ENCODE measurements around the gene HIGD1A. TPM values are rescaled to one million over a fixed set of nuclear protein-coding genes. Genes with fewer than 3 reads are reported as not detected.

Gene HIGD1A
- polyA plus RNA-seq, 1 donor (not counting 4 experiments of a cell fraction or from before 2014, with no cell fraction given): 443 TPM

GRCh38 chr3:42739401-42740158, 64.7 kb downstream of the HIGD1A start:
- Histone ChIP-seq H3K27ac (ENCODE audit: control insufficient read depth, insufficient read depth, low read length) (no peak overlapping the region), H4K20me1 (ENCODE audit: control insufficient read depth, extremely low read depth, insufficient read depth, low read length) (peaks cover 2% of the 10 kb centered on the region), H3K4me2 (ENCODE audit: control insufficient read depth, extremely low read depth, insufficient read depth, low read depth, low read length) (no peak overlapping the region), H3K79me2 (ENCODE audit: control insufficient read depth, insufficient read depth, low read length) (no peaks in the 10 kb centered on the region), H3K9me3 (ENCODE audit: control insufficient read depth, low read depth, low read length) (no peaks in the 10 kb centered on the region), H3K9me1 (ENCODE audit: control insufficient read depth, extremely low read depth, insufficient read depth, low read length) (no peaks in the 10 kb centered on the region), H2AFZ (ENCODE audit: control insufficient read depth, low read length) (no peak overlapping the region), H3K4me1 (ENCODE audit: control insufficient read depth, extremely low read depth, insufficient read depth, low read length) (no peaks in the 10 kb centered on the region), H3K4me3 (ENCODE audit: control insufficient read depth in 2 of 3, extremely low read depth in 1 of 3, insufficient read depth in 2 of 3, low read depth in 1 of 3, low read length in 3 of 3) (no peak overlapping the region), H3K36me3 (ENCODE audit: control insufficient read depth in 2 of 2, extremely low read depth in 1 of 2, insufficient read depth in 2 of 2, low read length in 2 of 2) (no peaks in the 10 kb centered on the region), H3K27me3 (ENCODE audit: control insufficient read depth, extremely low read depth, insufficient read depth, low read length) (no peaks in the 10 kb centered on the region), H3K9ac (ENCODE audit: control insufficient read depth, extremely low read depth, insufficient read depth, low read length) (no peak overlapping the region)
- dilution Hi-C loops (cut with MboI; ENCODE audit: extremely low pct_ligation_motif_present, low sequenced_read_pairs): no loop called here
- FAIRE-seq (no peak), DNase-seq (ENCODE audit: low read depth, low spot score) (no peak)
- TF ChIP-seq EZH2 (IDR thresholded peaks at IDR 0.05; ENCODE audit: low read length) (no peak), CTCF (optimal IDR thresholded peaks at IDR 0.05 in 1 of 3, IDR thresholded peaks at IDR 0.05 in 1 of 3, conservative IDR thresholded peaks at IDR 0.05 in 1 of 3; ENCODE audit: extremely low read depth in 1 of 3, insufficient read depth in 2 of 3, low read length in 3 of 3) (no peak)

GRCh38 chr3:42736531-42736930, 67.8 kb downstream of the HIGD1A start:
- Histone ChIP-seq H3K9me1 (ENCODE audit: control insufficient read depth, extremely low read depth, insufficient read depth, low read length) (no peaks in the 10 kb centered on the region), H4K20me1 (ENCODE audit: control insufficient read depth, extremely low read depth, insufficient read depth, low read length) (peaks cover 2% of the 10 kb centered on the region), H3K27me3 (ENCODE audit: control insufficient read depth, extremely low read depth, insufficient read depth, low read length) (peaks cover 4% of the 10 kb centered on the region), H2AFZ (ENCODE audit: control insufficient read depth, low read length) (no peak overlapping the region), H3K36me3 (ENCODE audit: control insufficient read depth in 2 of 2, extremely low read depth in 1 of 2, insufficient read depth in 2 of 2, low read length in 2 of 2) (no peaks in the 10 kb centered on the region), H3K4me2 (ENCODE audit: control insufficient read depth, extremely low read depth, insufficient read depth, low read depth, low read length) (no peak overlapping the region), H3K4me1 (ENCODE audit: control insufficient read depth, extremely low read depth, insufficient read depth, low read length) (no peaks in the 10 kb centered on the region), H3K27ac (ENCODE audit: control insufficient read depth, insufficient read depth, low read length) (no peak overlapping the region), H3K9ac (ENCODE audit: control insufficient read depth, extremely low read depth, insufficient read depth, low read length) (no peak overlapping the region), H3K79me2 (ENCODE audit: control insufficient read depth, insufficient read depth, low read length) (no peaks in the 10 kb centered on the region), H3K9me3 (ENCODE audit: control insufficient read depth, low read depth, low read length) (no peaks in the 10 kb centered on the region), H3K4me3 (ENCODE audit: control insufficient read depth in 2 of 3, extremely low read depth in 1 of 3, insufficient read depth in 2 of 3, low read depth in 1 of 3, low read length in 3 of 3) (no peak overlapping the region)
- no peak for FAIRE-seq
- no peak for TF ChIP-seq CTCF (optimal IDR thresholded peaks at IDR 0.05 in 1 of 3, IDR thresholded peaks at IDR 0.05 in 1 of 3, conservative IDR thresholded peaks at IDR 0.05 in 1 of 3; ENCODE audit: extremely low read depth in 1 of 3, insufficient read depth in 2 of 3, low read length in 3 of 3)
- TF ChIP-seq EZH2 (IDR thresholded peaks at IDR 0.05; ENCODE audit: low read length): no peak
- no peak for DNase-seq (ENCODE audit: low read depth, low spot score)
- dilution Hi-C loops (cut with MboI; ENCODE audit: extremely low pct_ligation_motif_present, low sequenced_read_pairs): no loop called here
